Neuronal stem cell (in vitro differentiated cells): Measurements from ENCODE around the gene THOC1. TPM values are rescaled to one million over a fixed set of nuclear protein-coding genes. Genes with fewer than 3 reads are reported as not detected.

Experiments
- DNase-seq: peaks from one replicate; pipeline ENCODE4 v3.0.0-alpha.2; 2013; ENCODE audit warnings: low spot score
- H2AFZ ChIP-seq: one replicate; pipeline ENCODE4 v1.6.1; 2013; ENCODE audit warnings: mild to moderate bottlenecking, low read length, inconsistent platforms
- H2AK5ac ChIP-seq: 2 replicates; pipeline ENCODE4 v1.6.1; 2013; ENCODE audit warnings: low read depth, mild to moderate bottlenecking, inconsistent platforms, low read length, moderate library complexity, mixed read lengths
- H2BK120ac ChIP-seq: 2 replicates; pipeline ENCODE4 v1.6.1; 2013; ENCODE audit warnings: low read depth, mild to moderate bottlenecking, inconsistent platforms, low read length, moderate library complexity, mixed read lengths
- H2BK12ac ChIP-seq: one replicate; pipeline ENCODE4 v1.6.1; 2013; ENCODE audit warnings: low read length, inconsistent platforms
- H2BK15ac ChIP-seq: 2 replicates; pipeline ENCODE4 v1.6.1; 2013; ENCODE audit warnings: mild to moderate bottlenecking, low read length, inconsistent platforms, mixed read lengths
- H2BK5ac ChIP-seq: one replicate; pipeline ENCODE4 v1.6.1; 2013; ENCODE audit warnings: inconsistent platforms, mild to moderate bottlenecking, low read length, moderate library complexity
- H3K14ac ChIP-seq: one replicate; pipeline ENCODE4 v1.6.1; 2013; ENCODE audit warnings: low read length, inconsistent platforms
- H3K18ac ChIP-seq: 2 replicates; pipeline ENCODE4 v1.6.1; 2013; ENCODE audit warnings: low read length, inconsistent platforms
- H3K23ac ChIP-seq: 2 replicates; pipeline ENCODE4 v1.6.1; 2013; ENCODE audit warnings: low read depth, mild to moderate bottlenecking, mixed read lengths, low read length, inconsistent platforms; ENCODE audit not compliant: poor library complexity
- H3K27ac ChIP-seq: replicated peaks from 3 replicates; pipeline ENCODE4 v1.5.1; 2013; ENCODE audit warnings: low read length, inconsistent platforms
- H3K27me3 ChIP-seq, 3 experiments: 2 replicates each; pipeline ENCODE4 v1.6.1; 2013; ENCODE audit warnings: low read length in 3 of 3, mild to moderate bottlenecking in 2 of 3, inconsistent platforms in 1 of 3, low read depth in 1 of 3, mixed read lengths in 1 of 3, moderate library complexity in 1 of 3; ENCODE audit not compliant: control insufficient read depth in 3 of 3, insufficient read depth in 3 of 3
- H3K36me3 ChIP-seq, 2 donors: replicated peaks in 1 of 2; 2 replicates each; pipeline ENCODE4 v1.6.1; 2013; ENCODE audit warnings: low read length in 2 of 2; ENCODE audit not compliant: control insufficient read depth in 2 of 2, insufficient read depth in 2 of 2
- H3K4ac ChIP-seq: 2 replicates; pipeline ENCODE4 v1.6.1; 2013; ENCODE audit warnings: inconsistent platforms, mild to moderate bottlenecking, low read length, moderate library complexity
- H3K4me1 ChIP-seq, 2 donors: 1 replicate in 1 of 2; 2 replicates in 1 of 2; pipeline ENCODE4 v1.6.1; 2013; ENCODE audit warnings: low read length in 2 of 2, low read depth in 1 of 2; ENCODE audit not compliant: control insufficient read depth in 2 of 2, insufficient read depth in 1 of 2
- H3K4me2 ChIP-seq: one replicate; pipeline ENCODE4 v1.6.1; 2013; ENCODE audit warnings: mild to moderate bottlenecking, low read length, inconsistent platforms; ENCODE audit not compliant: insufficient read depth, poor library complexity, severe bottlenecking
- H3K4me3 ChIP-seq, 2 donors: 2 replicates each; pipeline ENCODE4 v1.5.1; 2013; ENCODE audit warnings: low read length in 2 of 2, mild to moderate bottlenecking in 2 of 2, inconsistent platforms in 1 of 2, moderate library complexity in 1 of 2
- H3K79me1 ChIP-seq: one replicate; pipeline ENCODE4 v1.6.1; 2013; ENCODE audit warnings: low read depth, mild to moderate bottlenecking, inconsistent platforms, low read length, moderate library complexity
- H3K9ac ChIP-seq: one replicate; pipeline ENCODE4 v1.6.1; 2013; ENCODE audit warnings: mild to moderate bottlenecking, low read depth, low read length, inconsistent platforms; ENCODE audit not compliant: poor library complexity
- H3K9me3 ChIP-seq, 2 donors: replicated peaks in 1 of 2; 2 replicates each; pipeline versions ENCODE3 to v1.6.1; 2013; ENCODE audit warnings: low read length in 2 of 2, mild to moderate bottlenecking in 2 of 2, inconsistent platforms in 1 of 2, low read depth in 1 of 2, mixed read lengths in 1 of 2, moderate library complexity in 1 of 2; ENCODE audit not compliant: control insufficient read depth in 2 of 2, insufficient read depth in 1 of 2
- H4K8ac ChIP-seq: one replicate; pipeline ENCODE4 v1.6.1; 2013; ENCODE audit warnings: low read depth, mild to moderate bottlenecking, inconsistent platforms, low read length, moderate library complexity
- H4K91ac ChIP-seq: one replicate; pipeline ENCODE4 v1.6.1; 2013; ENCODE audit warnings: low read length, low read depth, mild to moderate bottlenecking, inconsistent platforms; ENCODE audit not compliant: poor library complexity
- WGBS, 2 donors: extraction: QIAGEN DNeasy Blood & Tissue Kit; methylation state at CpG; one replicate each; pipeline ENCODE4 v1.1.7; 2013; ENCODE audit warnings: missing lambda C conversion rate in 2 of 2, mixed read lengths in 1 of 2; ENCODE audit not compliant: insufficient read length in 2 of 2, insufficient replicate concordance in 1 of 2; ENCODE audit errors: extremely low coverage in 2 of 2; 5-methylcytosine and 5-hydroxymethylcytosine counted together
- polyA plus RNA-seq, 2 experiments: library from polyadenylated mRNA; stranded (reverse); fragments of 200-250 nt; gene quantifications; one replicate each; pipeline ENCODE4 v1.2.3, GENCODE V29; 2013

THOC1 gene, protein sequence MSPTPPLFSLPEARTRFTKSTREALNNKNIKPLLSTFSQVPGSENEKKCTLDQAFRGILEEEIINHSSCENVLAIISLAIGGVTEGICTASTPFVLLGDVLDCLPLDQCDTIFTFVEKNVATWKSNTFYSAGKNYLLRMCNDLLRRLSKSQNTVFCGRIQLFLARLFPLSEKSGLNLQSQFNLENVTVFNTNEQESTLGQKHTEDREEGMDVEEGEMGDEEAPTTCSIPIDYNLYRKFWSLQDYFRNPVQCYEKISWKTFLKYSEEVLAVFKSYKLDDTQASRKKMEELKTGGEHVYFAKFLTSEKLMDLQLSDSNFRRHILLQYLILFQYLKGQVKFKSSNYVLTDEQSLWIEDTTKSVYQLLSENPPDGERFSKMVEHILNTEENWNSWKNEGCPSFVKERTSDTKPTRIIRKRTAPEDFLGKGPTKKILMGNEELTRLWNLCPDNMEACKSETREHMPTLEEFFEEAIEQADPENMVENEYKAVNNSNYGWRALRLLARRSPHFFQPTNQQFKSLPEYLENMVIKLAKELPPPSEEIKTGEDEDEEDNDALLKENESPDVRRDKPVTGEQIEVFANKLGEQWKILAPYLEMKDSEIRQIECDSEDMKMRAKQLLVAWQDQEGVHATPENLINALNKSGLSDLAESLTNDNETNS
- 44.7 TPM for polyA plus RNA-seq (2013, experiment 1 of 2)
- 45.5 TPM for polyA plus RNA-seq (2013, experiment 2 of 2)

DNA sequence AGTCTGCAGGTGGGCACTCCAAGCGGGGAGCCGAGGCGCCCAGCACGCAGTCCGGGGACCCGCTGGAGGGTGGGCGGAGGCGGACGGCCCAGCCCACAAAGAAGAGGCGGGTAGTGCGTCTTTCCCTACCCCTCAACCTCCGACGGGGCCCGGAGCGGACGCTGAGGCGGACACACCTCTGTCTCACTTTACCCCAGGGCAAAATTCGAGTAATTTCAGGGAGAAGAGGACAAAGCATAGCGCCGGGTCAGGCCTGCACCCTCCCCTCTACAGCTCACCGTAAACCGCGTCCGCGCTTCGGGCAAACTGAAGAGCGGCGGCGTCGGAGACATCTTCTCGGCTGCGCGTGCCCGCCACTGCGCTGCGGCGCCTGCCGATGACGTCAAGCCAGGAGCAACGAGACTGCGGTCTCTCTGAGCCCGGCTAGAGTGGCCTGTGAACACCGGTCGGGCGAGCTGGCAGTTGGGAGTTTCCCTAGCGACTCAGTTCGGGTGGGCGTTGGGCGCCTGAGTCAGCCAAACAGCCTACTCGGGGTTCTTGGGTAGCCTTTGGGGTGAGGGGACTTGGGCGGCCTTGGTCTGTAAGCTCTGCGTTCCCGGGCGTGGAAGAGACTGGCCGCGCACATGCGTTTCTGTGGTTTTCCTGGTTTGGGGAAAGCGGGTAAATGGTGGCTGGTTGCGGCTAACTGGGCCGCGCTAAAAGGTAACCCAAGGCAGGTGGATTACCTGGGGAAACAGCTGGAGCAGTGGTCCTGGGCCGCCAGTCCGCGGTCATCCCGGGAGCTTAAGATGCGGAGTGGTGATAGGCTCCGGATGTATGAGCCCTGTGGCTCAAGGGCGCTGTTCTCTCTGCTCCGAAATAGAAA is at the start of gene THOC1:
Gene THOC1 (minus strand): TSS at position 360 of the 865 bp plus-strand sequence. CDS start 28 bp downstream, at position 332.
- Histone ChIP-seq H2BK15ac (peak within 1 kb of the TSS; percentile 56), H3K23ac (peak within 1 kb of the TSS; percentile 99), H2BK120ac (peak within 1 kb of the TSS; percentile 39), H3K4me3 (peak within 1 kb of the TSS; percentile 84 to 95), H3K4ac (no peak within 1 kb of the TSS), H3K36me3 (peaks cover 7 to 34% of the 10 kb centered on the region in 2 donors), H4K91ac (no peak within 1 kb of the TSS), H3K14ac (peak within 1 kb of the TSS; percentile 5), H3K9me3 (no peaks in the 10 kb centered on the region), H2AFZ (peak within 1 kb of the TSS; percentile 98), H3K27ac (peak within 1 kb of the TSS; percentile 63), H3K18ac (peak within 1 kb of the TSS; percentile 96), H3K79me1 (peaks cover 6% of the 10 kb centered on the region), H2BK12ac (no peak within 1 kb of the TSS), H4K8ac (peak within 1 kb of the TSS; percentile 100), H2AK5ac (peak within 1 kb of the TSS; percentile 4), H3K27me3 (no peaks in the 10 kb centered on the region), H3K9ac (peak within 1 kb of the TSS; percentile 86), H3K4me2 (peak within 1 kb of the TSS; percentile 88), H2BK5ac (peak within 1 kb of the TSS; percentile 83), H3K4me1 (peaks cover 3 to 4% of the 10 kb centered on the region in 2 donors)
- WGBS, 2 donors, result no CpG with 5 or more reads among the region's 69 CpGs
- DNase-seq, result peak; percentile 88

- H3K4me3 ChIP-seq, result no peak overlapping the region
- H3K18ac ChIP-seq, result no peak overlapping the region
- H3K4me2 ChIP-seq, result no peak overlapping the region
- peaks cover 0 to 1% of the 10 kb centered on the region in 2 donors for H3K4me1 ChIP-seq
- H2AFZ ChIP-seq, result no peak overlapping the region
- H3K36me3 ChIP-seq, result no peaks in the 10 kb centered on the region
- H2BK120ac ChIP-seq, result no peak overlapping the region
- H3K27me3 ChIP-seq, result no peaks in the 10 kb centered on the region
- DNase-seq, result no peak
- H2BK12ac ChIP-seq, result no peak overlapping the region
- no peak overlapping the region for H3K9ac ChIP-seq
- H3K14ac ChIP-seq, result no peak overlapping the region
- no peaks in the 10 kb centered on the region for H3K79me1 ChIP-seq
- H3K9me3 ChIP-seq, result no peaks in the 10 kb centered on the region
- no peak overlapping the region for H4K8ac ChIP-seq
- H2BK15ac ChIP-seq, result no peak overlapping the region
- H2AK5ac ChIP-seq, result no peak overlapping the region
- H3K23ac ChIP-seq, result no peak overlapping the region
- no peak overlapping the region for H3K4ac ChIP-seq
- WGBS, 2 donors, result no CpG with 5 or more reads among the region's 6 CpGs
- no peak overlapping the region for H2BK5ac ChIP-seq
- H3K27ac ChIP-seq, result no peak overlapping the region
- H4K91ac ChIP-seq, result no peak overlapping the region
Measured at GRCh38 chr18:317618-318017, 49.8 kb upstream of the THOC1 start.

- H3K23ac ChIP-seq, result no peak overlapping the region
- H3K4me1 ChIP-seq, result peaks cover 0 to 3% of the 10 kb centered on the region in 2 donors
- H3K27ac ChIP-seq, result no peak overlapping the region
- H2AFZ ChIP-seq, result no peak overlapping the region
- no peak overlapping the region for H3K4ac ChIP-seq
- H3K4me3 ChIP-seq, result no peak overlapping the region
- no peaks in the 10 kb centered on the region for H3K9me3 ChIP-seq
- no peak overlapping the region for H2BK15ac ChIP-seq
- no peak overlapping the region for H2BK5ac ChIP-seq
- no peaks in the 10 kb centered on the region for H3K27me3 ChIP-seq
- H3K36me3 ChIP-seq, result no peaks in the 10 kb centered on the region
- H3K4me2 ChIP-seq, result no peak overlapping the region
- H4K91ac ChIP-seq, result no peak overlapping the region
- H3K18ac ChIP-seq, result no peak overlapping the region
- no peak overlapping the region for H3K14ac ChIP-seq
- DNase-seq, result no peak
- no peak overlapping the region for H2AK5ac ChIP-seq
- no CpG with 5 or more reads among the region's 8 CpGs for WGBS, 2 donors
- no peak overlapping the region for H2BK120ac ChIP-seq
- no peaks in the 10 kb centered on the region for H3K79me1 ChIP-seq
- H4K8ac ChIP-seq, result no peak overlapping the region
- no peak overlapping the region for H2BK12ac ChIP-seq
- no peak overlapping the region for H3K9ac ChIP-seq
Measured at GRCh38 chr18:316393-316792, 48.5 kb upstream of the THOC1 start.
